Liver (tissue), 3 donors: ENCODE measurements around the gene FARS2.

Source experiments
- CTCF ChIP-seq: fragments of 150-350 bp; IDR thresholded peaks from 2 replicates; pipeline ENCODE4 v1.5.1; 2017; ENCODE audit warnings: improper control_type of control experiment, low read depth, low read length; ENCODE audit not compliant: missing input control
- FOXA1 ChIP-seq: IDR thresholded peaks from 2 replicates; pipeline ENCODE4 v1.6.1; 2016; ENCODE audit warnings: antibody characterized with exemption
- GABPA ChIP-seq, 2 donors: IDR thresholded peaks in 1 of 2; conservative IDR thresholded peaks in 1 of 2; 2 replicates each; pipeline ENCODE4 v1.6.1; 2016; ENCODE audit warnings: antibody characterized with exemption in 2 of 2, mild to moderate bottlenecking in 1 of 2, moderate library complexity in 1 of 2
- HNF4G ChIP-seq: IDR thresholded peaks from 2 replicates; pipeline ENCODE4 v1.6.1; 2016; ENCODE audit warnings: antibody characterized with exemption
- JUND ChIP-seq, 2 donors: IDR thresholded peaks; 2 replicates each; pipeline ENCODE4 v1.6.1; 2016; ENCODE audit warnings: antibody characterized with exemption in 2 of 2
- MAX ChIP-seq: IDR thresholded peaks from 2 replicates; pipeline ENCODE4 v1.6.1; 2016; ENCODE audit warnings: antibody characterized with exemption
- RAD21 ChIP-seq, 2 donors: IDR thresholded peaks; 2 replicates each; pipeline ENCODE4 v1.6.1; 2016; ENCODE audit warnings: antibody characterized with exemption in 2 of 2, mild to moderate bottlenecking in 2 of 2
- RXRA ChIP-seq, 2 donors: IDR thresholded peaks; 2 replicates each; pipeline ENCODE4 v1.6.1; 2017 to 2018; ENCODE audit warnings: antibody characterized with exemption in 2 of 2, mild to moderate bottlenecking in 1 of 2
- SP1 ChIP-seq: IDR thresholded peaks from 2 replicates; pipeline ENCODE4 v1.6.1; 2018; ENCODE audit warnings: antibody characterized with exemption, mild to moderate bottlenecking
- TAF1 ChIP-seq: conservative IDR thresholded peaks from 2 replicates; pipeline ENCODE4 v1.6.1; 2016; ENCODE audit warnings: antibody characterized with exemption, mild to moderate bottlenecking
- YY1 ChIP-seq: IDR thresholded peaks from 2 replicates; pipeline ENCODE4 v1.6.1; 2016; ENCODE audit warnings: antibody characterized with exemption, mild to moderate bottlenecking
- ZBTB33 ChIP-seq: IDR thresholded peaks from 2 replicates; pipeline ENCODE4 v1.6.1; 2016; ENCODE audit warnings: antibody characterized with exemption
- donor health status: healthy.
- donor health status: healthy.

- no peak for TF ChIP-seq YY1
- no peak for TF ChIP-seq CTCF
- TF ChIP-seq FOXA1, result no peak
- no peak for TF ChIP-seq RAD21 (IDR thresholded peaks at IDR 0.05)
- TF ChIP-seq ZBTB33, result no peak
- no peak for TF ChIP-seq JUND (IDR thresholded peaks at IDR 0.05)
- TF ChIP-seq TAF1, result no peak
- no peak for TF ChIP-seq HNF4G
- TF ChIP-seq SP1, result no peak
- no peak for TF ChIP-seq GABPA (IDR thresholded peaks at IDR 0.05 in 1 of 2, conservative IDR thresholded peaks at IDR 0.05 in 1 of 2)
- TF ChIP-seq RXRA (IDR thresholded peaks at IDR 0.05), result no peak
- TF ChIP-seq MAX, result no peak
Measured at GRCh38 chr6:5384276-5384675, 123.0 kb downstream of the FARS2 start.
